B cell (primary cell): ENCODE data around the gene SDK1. TPM values are rescaled to one million over a fixed set of nuclear protein-coding genes. Genes with fewer than 3 reads are reported as not detected.

Source experiments
- ATAC-seq: fragments of 200-7000 bp; cut with Tn5 transposase; one replicate; pipeline ENCODE4 v1.10.0; 2021; ENCODE audit warnings: low read depth, mild to moderate bottlenecking, moderate number of reproducible peaks, moderate library complexity
- CTCF ChIA-PET: fragments of 350-600 bp; sonication (Branson Sonifier 250); formaldehyde crosslinking; loops from one replicate; lab custom pipeline; 2021; ENCODE audit warnings: antibody characterized with exemption, inconsistent platforms; lab: Charles Lee
- POLR2A ChIA-PET: fragments of 350-600 bp; sonication (Branson Sonifier 250); formaldehyde crosslinking; loops from one replicate; lab custom pipeline; 2021; ENCODE audit warnings: antibody characterized with exemption; lab: Charles Lee
- DNase-seq: peaks from one replicate; pipeline ENCODE4 v3.0.0; 2013
- H2AFZ ChIP-seq: 2 replicates; pipeline ENCODE4 v1.6.1; 2012; ENCODE audit warnings: mild to moderate bottlenecking, low read depth, low read length; ENCODE audit not compliant: insufficient read depth, poor library complexity, severe bottlenecking
- H3K27ac ChIP-seq, 2 donors: 1 replicate in 1 of 2; 2 replicates in 1 of 2; pipeline ENCODE4 v1.5.1; 2012 to 2013; ENCODE audit warnings: low read length in 2 of 2, mild to moderate bottlenecking in 2 of 2, moderate library complexity in 1 of 2
- H3K27me3 ChIP-seq, 4 experiments: fragments of 200-600 bp in 1 of 4; sonication (generic) in 1 of 4; replicated peaks in 1 of 4; 1 replicate in 2 of 4; 2 replicates in 2 of 4; pipeline versions ENCODE4 v1.6.1 to v1.7.0; 2013 to 2016; ENCODE audit warnings: low read length in 3 of 4, mild to moderate bottlenecking in 2 of 4, mixed read lengths in 1 of 4, moderate library complexity in 1 of 4; ENCODE audit not compliant: insufficient read depth in 4 of 4, control insufficient read depth in 3 of 4; ENCODE audit errors: control extremely low read depth in 1 of 4
- H3K36me3 ChIP-seq, 2 experiments: replicated peaks in 1 of 2; 1 replicate in 1 of 2; 2 replicates in 1 of 2; pipeline versions ENCODE4 v1.6.1 to v1.7.1; 2013; ENCODE audit warnings: low read length in 1 of 2; ENCODE audit not compliant: insufficient read depth in 2 of 2, control insufficient read depth in 1 of 2; ENCODE audit errors: control extremely low read depth in 1 of 2, extremely low read depth in 1 of 2
- H3K4me1 ChIP-seq, 2 donors: fragments of 200-600 bp in 1 of 2; sonication (generic) in 1 of 2; 1 replicate in 1 of 2; 2 replicates in 1 of 2; pipeline versions ENCODE4 v1.5.1 to v1.6.1; 2013 to 2017; ENCODE audit warnings: low read length in 2 of 2; ENCODE audit not compliant: control insufficient read depth in 2 of 2, insufficient read depth in 2 of 2
- H3K4me2 ChIP-seq: replicated peaks from 2 replicates; pipeline ENCODE3; 2012; ENCODE audit warnings: mild to moderate bottlenecking, low read depth, low read length; ENCODE audit not compliant: poor library complexity, severe bottlenecking
- H3K4me3 ChIP-seq, 5 experiments: fragments of 200-600 bp in 1 of 5; sonication (generic) in 1 of 5; 1 replicate in 3 of 5; 2 replicates in 2 of 5; pipeline versions ENCODE4 v1.5.1 to v1.7.0; 2011 to 2016; ENCODE audit warnings: low read length in 4 of 5, mild to moderate bottlenecking in 4 of 5, low read depth in 2 of 5, control low read depth in 1 of 5, moderate library complexity in 1 of 5; ENCODE audit not compliant: insufficient read depth in 1 of 5; ENCODE audit errors: control extremely low read depth in 1 of 5, extremely low read depth in 1 of 5
- H3K79me2 ChIP-seq: fragments of 200-600 bp; sonication (generic); one replicate; pipeline ENCODE4 v1.6.0; 2016; ENCODE audit warnings: low read length; ENCODE audit not compliant: control insufficient read depth, insufficient read depth
- H3K9ac ChIP-seq: fragments of 200-600 bp; sonication (generic); 2 replicates; pipeline ENCODE4 v1.6.1; 2017; ENCODE audit warnings: mild to moderate bottlenecking, low read length, moderate library complexity
- H3K9me3 ChIP-seq, 3 donors: one replicate each; pipeline versions ENCODE4 v1.6.1 to v1.7.1; 2013; ENCODE audit warnings: low read length in 2 of 3; ENCODE audit not compliant: control insufficient read depth in 2 of 3, insufficient read depth in 1 of 3; ENCODE audit errors: control extremely low read depth in 1 of 3
- H4K20me1 ChIP-seq: 2 replicates; pipeline ENCODE4 v1.6.0; 2012; ENCODE audit warnings: mild to moderate bottlenecking, low read length; ENCODE audit not compliant: insufficient read depth, control insufficient read depth, poor library complexity, severe bottlenecking
- H3K27ac Mint-ChIP-seq: one replicate; pipeline ENCODE4 v1.8.0; 2021; ENCODE audit warnings: mixed read lengths
- H3K27me3 Mint-ChIP-seq: one replicate; pipeline ENCODE4 v1.8.0; 2021; ENCODE audit warnings: mixed read lengths
- H3K4me1 Mint-ChIP-seq: one replicate; pipeline ENCODE4 v1.8.0; 2021; ENCODE audit warnings: mixed read lengths
- H3K4me3 Mint-ChIP-seq: one replicate; pipeline ENCODE4 v1.8.0; 2021; ENCODE audit warnings: mixed read lengths
- H3K9me3 Mint-ChIP-seq: one replicate; pipeline ENCODE4 v1.8.0; 2022; ENCODE audit warnings: mixed read lengths; ENCODE audit not compliant: insufficient read depth
- CTCF ChIP-seq: fragments of 200-600 bp; IDR thresholded peaks from one replicate; pipeline ENCODE4 v1.8.0; 2022; ENCODE audit warnings: antibody characterized with exemption, mild to moderate bottlenecking
- EZH2 ChIP-seq: IDR thresholded peaks from 2 replicates; pipeline ENCODE4 v1.6.1; 2012; ENCODE audit warnings: borderline replicate concordance, low read depth, mild to moderate bottlenecking, moderate library complexity, low read length; ENCODE audit not compliant: insufficient read depth, poor library complexity, severe bottlenecking
- WGBS: methylation state at CpG from one replicate; pipeline ENCODE4 v1.1.5; 2013; ENCODE audit warnings: missing lambda C conversion rate; ENCODE audit not compliant: insufficient coverage; 5-methylcytosine and 5-hydroxymethylcytosine counted together
- intact Hi-C: fragments of 100-400 bp; cut with micrococcal nuclease; formaldehyde crosslinking; loops from one replicate; pipeline ENCODE4 v1.10.0; 2022
- polyA plus RNA-seq: library from polyadenylated mRNA; depleted of rRNA; stranded (reverse); fragments of >200 nt; gene quantifications from 2 replicates; pipeline ENCODE4 v1.2.3, GENCODE V29; 2012
- total RNA-seq, 2 donors: library from RNA; stranded (reverse); fragments of 120-200 nt in 1 of 2; gene quantifications; 1 replicate in 1 of 2; 2 replicates in 1 of 2; pipeline versions ENCODE4 v1.2.3 to v1.2.4, GENCODE V29; 2013 to 2022

Gene SDK1
- total and polyA plus RNA-seq, 2 donors (not counting 1 experiment from before 2014, with no cell fraction given), result 0.73 to 2.0 TPM

GRCh38 chr7:4076701-4077294, 775.7 kb downstream of the SDK1 start:
- no peaks in the 10 kb centered on the region for H3K36me3 ChIP-seq
- no peak overlapping the region for H3K9ac ChIP-seq
- H3K27ac ChIP-seq, result no peak overlapping the region
- ATAC-seq (no peak), DNase-seq (no peak)
- TF ChIP-seq EZH2 (no peak), CTCF (no peak)
- no peaks in the 10 kb centered on the region for H3K4me1 ChIP-seq
- WGBS, result 95% methylated on average over 16 of the region's 19 CpGs
- no peak overlapping the region for H3K4me2 ChIP-seq
- H3K79me2 ChIP-seq, result no peaks in the 10 kb centered on the region
- Mint-ChIP-seq H3K4me1 (no peaks in the 10 kb centered on the region), H3K4me3 (no peak overlapping the region), H3K27ac (no peak overlapping the region), H3K27me3 (peaks cover 6% of the 10 kb centered on the region), H3K9me3 (no peaks in the 10 kb centered on the region)
- H3K4me3 ChIP-seq, result no peak overlapping the region
- H2AFZ ChIP-seq, result no peak overlapping the region
- ChIA-PET POLR2A (no interaction called here), CTCF (no interaction called here)
- H3K9me3 ChIP-seq, result peaks cover 0 to 3% (median 0%) of the 10 kb centered on the region in 3 donors
- intact Hi-C loops, result no loop called here
- H4K20me1 ChIP-seq, result no peaks in the 10 kb centered on the region
- H3K27me3 ChIP-seq, result no peaks in the 10 kb centered on the region

GRCh38 chr7:4077980-4078379, 776.9 kb downstream of the SDK1 start:
- 100% methylated on average over 5 of the region's 8 CpGs for WGBS
- H2AFZ ChIP-seq, result no peak overlapping the region
- H3K4me2 ChIP-seq, result no peak overlapping the region
- no peaks in the 10 kb centered on the region for H3K36me3 ChIP-seq
- TF ChIP-seq EZH2 (no peak), CTCF (no peak)
- H3K9ac ChIP-seq, result no peak overlapping the region
- intact Hi-C loops, result no loop called here
- H4K20me1 ChIP-seq, result no peaks in the 10 kb centered on the region
- H3K27ac ChIP-seq, result no peak overlapping the region
- no peaks in the 10 kb centered on the region for H3K79me2 ChIP-seq
- ChIA-PET POLR2A (no interaction called here), CTCF (interaction anchor here (0.7 kb wide), 1 partner anchor 1058 kb away, joined by 3 read pairs; no protein-coding TSS in a partner anchor)
- no peaks in the 10 kb centered on the region for H3K4me1 Mint-ChIP-seq
- peaks cover 0 to 3% (median 0%) of the 10 kb centered on the region in 3 donors for H3K9me3 ChIP-seq
- DNase-seq (no peak), ATAC-seq (no peak)
- H3K4me3 Mint-ChIP-seq, result no peak overlapping the region
- no peaks in the 10 kb centered on the region for H3K4me1 ChIP-seq
- no peak overlapping the region for H3K4me3 ChIP-seq
- no peaks in the 10 kb centered on the region for H3K9me3 Mint-ChIP-seq
- H3K27me3 Mint-ChIP-seq, result peaks cover 6% of the 10 kb centered on the region
- no peaks in the 10 kb centered on the region for H3K27me3 ChIP-seq
- no peak overlapping the region for H3K27ac Mint-ChIP-seq
